ENCODE measurements around the gene HNMT. TPM values are rescaled to one million over a fixed set of nuclear protein-coding genes. Genes with fewer than 3 reads are reported as not detected.

The HNMT gene
- total and polyA plus RNA-seq, 7 donors, result 3.5 to 7.3 (median 5.2) TPM

GRCh38 chr2:137935591-137935990 lies 28.7 kb upstream of the HNMT start:
- no peaks in the 10 kb centered on the region for H3K4me1 ChIP-seq
- H3K27ac ChIP-seq, result no peak overlapping the region
- TF ChIP-seq CTCF (IDR thresholded peaks at IDR 0.05), result no peak
- no peak overlapping the region for H3K4me3 ChIP-seq
- no peak for DNase-seq
- H3K27me3 ChIP-seq (ENCODE audit: insufficient read depth in 3 of 3, low read length in 2 of 3), result no peaks in the 10 kb centered on the region
- H3K9me3 ChIP-seq, result no peaks in the 10 kb centered on the region
- intact Hi-C loops (cut with DNase I), result no loop called here
- H3K36me3 ChIP-seq (ENCODE audit: insufficient read depth in 1 of 2, low read depth in 1 of 2), result no peaks in the 10 kb centered on the region
- no peak for ATAC-seq
- 55 to 65% (median 61%) methylated on average over 1 of the region's 1 CpG for WGBS, 3 donors

- no peak for DNase-seq
- intact Hi-C loops (cut with DNase I), result no loop called here
- TF ChIP-seq CTCF (IDR thresholded peaks at IDR 0.05), result no peak
- H3K27ac ChIP-seq, result no peak overlapping the region
- H3K27me3 ChIP-seq (ENCODE audit: insufficient read depth in 3 of 3, low read length in 2 of 3), result no peaks in the 10 kb centered on the region
- no peak overlapping the region for H3K4me3 ChIP-seq
- 78 to 98% (median 97%) methylated on average over 4 of the region's 4 CpGs for WGBS, 3 donors
- no peaks in the 10 kb centered on the region for H3K9me3 ChIP-seq
- no peaks in the 10 kb centered on the region for H3K36me3 ChIP-seq (ENCODE audit: insufficient read depth in 1 of 2, low read depth in 1 of 2)
- no peaks in the 10 kb centered on the region for H3K4me1 ChIP-seq
- ATAC-seq, result no peak
Measured at GRCh38 chr2:137937246-137937645, 27.0 kb upstream of the HNMT start.

GRCh38 chr2:137937778-137938177 lies 26.5 kb upstream of the HNMT start:
- Histone ChIP-seq H3K4me1 (no peaks in the 10 kb centered on the region), H3K27ac (no peak overlapping the region), H3K4me3 (no peak overlapping the region), H3K9me3 (no peaks in the 10 kb centered on the region), H3K36me3 (ENCODE audit: insufficient read depth in 1 of 2, low read depth in 1 of 2) (no peaks in the 10 kb centered on the region), H3K27me3 (ENCODE audit: insufficient read depth in 3 of 3, low read length in 2 of 3) (no peaks in the 10 kb centered on the region)
- intact Hi-C loops (cut with DNase I), result no loop called here
- no peak for ATAC-seq
- no peak for TF ChIP-seq CTCF (IDR thresholded peaks at IDR 0.05)
- 60 to 63% (median 63%) methylated on average over 3 of the region's 3 CpGs for WGBS, 3 donors
- no peak for DNase-seq

GRCh38 chr2:137938204-137938603 lies 26.1 kb upstream of the HNMT start:
- DNase-seq (no peak), ATAC-seq (no peak)
- Histone ChIP-seq H3K4me3 (no peak overlapping the region), H3K4me1 (no peaks in the 10 kb centered on the region), H3K36me3 (ENCODE audit: insufficient read depth in 1 of 2, low read depth in 1 of 2) (no peaks in the 10 kb centered on the region), H3K9me3 (no peaks in the 10 kb centered on the region), H3K27me3 (ENCODE audit: insufficient read depth in 3 of 3, low read length in 2 of 3) (no peaks in the 10 kb centered on the region), H3K27ac (no peak overlapping the region)
- TF ChIP-seq CTCF (IDR thresholded peaks at IDR 0.05), result no peak
- WGBS, 3 donors, result 71 to 80% (median 75%) methylated on average over 4 of the region's 4 CpGs
- intact Hi-C loops (cut with DNase I), result no loop called here

- ATAC-seq (no peak), DNase-seq (no peak)
- Histone ChIP-seq H3K27me3 (ENCODE audit: insufficient read depth in 3 of 3, low read length in 2 of 3) (no peaks in the 10 kb centered on the region), H3K4me1 (no peaks in the 10 kb centered on the region), H3K27ac (no peak overlapping the region), H3K9me3 (no peaks in the 10 kb centered on the region), H3K36me3 (ENCODE audit: insufficient read depth in 1 of 2, low read depth in 1 of 2) (no peaks in the 10 kb centered on the region), H3K4me3 (no peak overlapping the region)
- intact Hi-C loops (cut with DNase I), result no loop called here
- no peak for TF ChIP-seq CTCF (IDR thresholded peaks at IDR 0.05)
- WGBS, 3 donors, result 77 to 92% (median 88%) methylated on average over 1 of the region's 1 CpG
Measured at GRCh38 chr2:137939026-137939425, 25.2 kb upstream of the HNMT start.
